Measurements from ENCODE around the gene APBB2.

DNA sequence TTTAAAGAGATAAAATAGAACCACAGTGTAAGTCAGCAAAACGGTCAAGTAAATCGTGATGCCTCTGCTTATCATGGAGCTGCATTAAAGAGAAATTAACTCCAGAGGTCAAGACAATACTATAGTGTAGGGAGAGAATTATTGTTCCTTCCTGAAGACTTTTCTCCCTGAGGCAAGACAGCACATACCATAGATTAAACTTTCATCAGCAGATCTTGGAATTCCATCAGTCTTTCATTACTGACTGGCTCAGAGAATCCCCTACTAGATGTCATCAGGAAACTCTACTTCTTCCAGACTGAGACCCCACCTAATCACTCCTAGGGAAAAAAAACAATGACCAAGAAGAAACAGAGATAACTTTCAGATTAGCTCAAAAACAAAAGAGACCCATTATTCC is 333.2 kb downstream of the APBB2 start:
- TF ChIP-seq, protein P1, sequence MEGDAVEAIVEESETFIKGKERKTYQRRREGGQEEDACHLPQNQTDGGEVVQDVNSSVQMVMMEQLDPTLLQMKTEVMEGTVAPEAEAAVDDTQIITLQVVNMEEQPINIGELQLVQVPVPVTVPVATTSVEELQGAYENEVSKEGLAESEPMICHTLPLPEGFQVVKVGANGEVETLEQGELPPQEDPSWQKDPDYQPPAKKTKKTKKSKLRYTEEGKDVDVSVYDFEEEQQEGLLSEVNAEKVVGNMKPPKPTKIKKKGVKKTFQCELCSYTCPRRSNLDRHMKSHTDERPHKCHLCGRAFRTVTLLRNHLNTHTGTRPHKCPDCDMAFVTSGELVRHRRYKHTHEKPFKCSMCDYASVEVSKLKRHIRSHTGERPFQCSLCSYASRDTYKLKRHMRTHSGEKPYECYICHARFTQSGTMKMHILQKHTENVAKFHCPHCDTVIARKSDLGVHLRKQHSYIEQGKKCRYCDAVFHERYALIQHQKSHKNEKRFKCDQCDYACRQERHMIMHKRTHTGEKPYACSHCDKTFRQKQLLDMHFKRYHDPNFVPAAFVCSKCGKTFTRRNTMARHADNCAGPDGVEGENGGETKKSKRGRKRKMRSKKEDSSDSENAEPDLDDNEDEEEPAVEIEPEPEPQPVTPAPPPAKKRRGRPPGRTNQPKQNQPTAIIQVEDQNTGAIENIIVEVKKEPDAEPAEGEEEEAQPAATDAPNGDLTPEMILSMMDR (conservative IDR thresholded peaks at IDR 0.05 in 1 of 2, IDR thresholded peaks at IDR 0.05 in 1 of 2; ENCODE audit: extremely low read depth in 1 of 2, insufficient read depth in 1 of 2, low read depth in 1 of 2, low read length in 2 of 2): no peak
- TF ChIP-seq EZH2 (IDR thresholded peaks at IDR 0.05; ENCODE audit: borderline replicate concordance, low read length): no peak
